GM19043 (cell line): Measurements from ENCODE around the gene EFCAB10.
"Not testable (repeated sequence)": the region's sequence is repeated elsewhere in the genome, so short reads cannot be mapped to it uniquely, and the experiment has no call there.

Source experiments
- ATAC-seq: cut with Tn5 transposase; IDR thresholded peaks from one replicate; pipeline ENCODE4 v1.9.1; 2021; ENCODE audit warnings: low read depth; ENCODE audit not compliant: unreplicated experiment

Gene EFCAB10

GRCh38 chr7:105599551-105599950, 18.3 kb upstream of the EFCAB10 start:
- ATAC-seq: no peak

GRCh38 chr7:105599080-105599479, 17.8 kb upstream of the EFCAB10 start:
- not testable (repeated sequence) for ATAC-seq

GRCh38 chr7:105596866-105597265, 15.6 kb upstream of the EFCAB10 start:
- ATAC-seq: no peak

DNA sequence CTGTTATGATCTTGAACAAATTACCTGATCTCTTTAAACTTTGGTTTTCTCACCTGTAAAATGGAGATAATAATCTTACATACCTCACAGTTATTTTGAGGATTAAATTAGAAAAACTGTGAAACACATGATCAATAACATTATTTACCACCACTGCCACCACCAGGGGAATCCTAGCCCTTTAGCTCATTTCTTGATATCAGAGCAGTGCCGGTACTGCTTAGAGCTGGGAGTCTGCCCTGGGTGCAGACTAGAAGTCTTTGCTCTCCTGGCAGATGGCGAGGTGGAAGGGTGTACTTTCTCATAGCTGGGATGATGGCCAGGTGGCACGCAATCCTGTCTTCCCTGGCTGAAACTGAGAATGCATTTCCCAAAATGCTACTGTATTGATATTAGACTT, 12.7 kb upstream of the EFCAB10 start:
- ATAC-seq: no peak

DNA sequence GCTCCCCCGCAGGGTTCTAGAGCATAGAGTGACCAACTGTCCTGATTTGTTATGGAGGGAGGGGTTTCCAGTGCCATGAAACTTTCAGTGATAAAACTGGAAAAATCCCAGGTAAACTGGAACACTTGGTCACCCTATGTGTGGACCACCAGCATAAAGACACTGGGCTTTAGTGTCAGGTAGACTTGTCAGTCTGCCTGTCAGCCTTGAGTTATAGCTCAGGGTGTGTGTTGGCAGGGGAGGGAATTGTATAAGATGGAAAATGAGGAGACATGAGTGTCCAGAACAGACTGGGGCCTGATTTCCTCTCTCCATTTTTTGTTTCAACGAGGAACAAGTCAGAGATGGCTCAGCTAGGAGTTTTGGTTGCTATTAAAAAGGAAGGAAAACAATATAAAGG, 10.2 kb upstream of the EFCAB10 start:
- ATAC-seq: no peak

- no peak for ATAC-seq
Observed at GRCh38 chr7:105590793-105591192, 9.5 kb upstream of the EFCAB10 start.

DNA sequence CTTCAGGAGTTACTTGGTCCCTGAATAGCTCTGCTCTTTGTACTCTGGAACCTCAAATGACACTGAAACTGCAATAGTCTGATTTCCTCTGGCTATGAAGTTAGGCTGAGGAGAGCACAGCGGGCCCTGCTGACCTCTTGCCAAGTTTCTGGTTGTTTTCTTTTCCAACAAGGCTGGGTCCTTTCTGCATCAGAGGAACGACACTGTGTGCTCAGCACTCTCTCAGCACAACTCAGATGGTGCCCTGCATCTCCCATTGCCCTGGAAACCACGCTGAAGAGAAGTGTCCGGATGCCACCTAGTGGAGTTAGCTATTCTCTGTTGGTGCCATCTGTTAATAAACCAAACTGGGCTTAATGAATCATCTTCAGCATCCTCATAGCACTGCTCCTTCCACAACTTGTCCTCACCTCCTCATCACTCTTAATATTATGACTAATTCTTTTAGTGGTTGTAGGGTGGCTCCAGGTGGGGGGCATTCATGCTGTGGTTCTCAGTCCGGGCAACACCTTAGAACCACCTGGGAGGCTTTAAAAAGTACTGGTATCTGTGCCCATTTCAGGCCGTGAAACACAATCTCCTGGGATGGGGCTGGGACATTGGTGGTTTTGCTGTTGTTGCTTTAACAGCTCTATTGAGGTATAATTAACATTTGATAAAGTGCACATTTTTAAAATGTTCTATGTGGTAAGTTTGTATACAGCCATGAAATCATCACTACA, 8.2 kb upstream of the EFCAB10 start:
- peak; percentile 90 for ATAC-seq

GRCh38 chr7:105587909-105588635, 6.8 kb upstream of the EFCAB10 start:
- no peak for ATAC-seq

- ATAC-seq: no peak
Observed at GRCh38 chr7:105585850-105586500, 4.7 kb upstream of the EFCAB10 start.

DNA sequence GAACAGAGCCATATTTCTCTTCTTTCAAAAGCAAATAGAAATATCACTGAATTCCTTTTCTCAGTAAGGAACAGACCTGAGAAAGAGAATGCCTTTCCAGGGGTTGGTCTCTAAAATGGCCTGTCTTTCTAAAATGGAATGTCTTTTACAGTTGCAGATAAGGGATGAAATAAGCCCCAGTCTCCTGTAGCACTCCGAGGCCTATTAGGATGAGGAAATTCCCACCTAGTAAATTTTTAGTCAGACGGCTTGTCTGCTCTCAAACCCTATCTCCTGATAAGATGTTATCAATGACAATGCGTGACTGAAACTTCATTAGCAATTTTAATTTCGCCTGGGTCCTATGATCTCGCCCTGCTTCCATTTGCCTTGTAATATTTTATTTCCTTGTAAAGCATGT, 2.9 kb upstream of the EFCAB10 start:
- ATAC-seq: no peak

GRCh38 chr7:105583061-105583460, 1.8 kb upstream of the EFCAB10 start:
- ATAC-seq: no peak

- ATAC-seq: no peak
Observed at GRCh38 chr7:105580022-105580740, 1.1 kb downstream of the EFCAB10 start.

- no peak for ATAC-seq
Observed at GRCh38 chr7:105578496-105578895, 2.8 kb downstream of the EFCAB10 start.

DNA sequence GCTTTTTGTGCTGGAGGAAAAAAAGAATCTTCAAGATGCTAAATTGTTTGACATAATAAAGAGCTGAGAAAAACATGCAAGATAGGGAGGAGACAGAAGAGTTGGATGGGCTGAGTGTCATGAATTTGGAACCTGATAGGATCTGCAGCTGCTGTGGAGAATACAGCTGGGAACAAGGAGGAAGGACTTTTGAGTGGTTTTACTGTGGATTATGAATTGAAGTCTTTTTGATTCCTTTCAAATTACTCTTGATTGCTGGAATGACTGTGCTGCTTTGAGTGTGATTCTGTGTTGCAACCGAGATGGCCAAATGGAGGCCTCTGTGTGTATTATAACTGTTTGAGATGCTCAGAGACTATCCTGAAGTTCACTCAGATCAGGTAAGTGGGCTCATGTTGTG, 4.0 kb downstream of the EFCAB10 start:
- ATAC-seq: no peak

DNA sequence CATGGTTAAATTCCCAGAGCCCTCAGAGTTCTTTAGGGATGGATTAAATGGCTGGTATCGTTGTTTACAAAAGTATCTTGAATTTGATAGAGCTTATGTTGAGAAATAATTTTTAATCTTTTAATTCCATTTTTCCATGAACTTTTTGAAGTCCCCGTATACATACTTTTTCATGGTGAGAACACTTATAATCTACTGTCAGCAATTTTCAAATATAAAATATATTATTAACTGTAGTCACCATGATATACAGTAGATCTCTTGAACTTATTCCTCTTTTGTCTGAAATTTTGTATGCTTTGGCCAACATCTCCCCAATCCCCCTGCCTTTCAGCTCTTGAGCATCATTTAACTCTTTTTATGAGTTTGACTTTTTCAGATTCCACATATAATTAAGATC, 9.4 kb downstream of the EFCAB10 start:
- ATAC-seq: no peak

DNA sequence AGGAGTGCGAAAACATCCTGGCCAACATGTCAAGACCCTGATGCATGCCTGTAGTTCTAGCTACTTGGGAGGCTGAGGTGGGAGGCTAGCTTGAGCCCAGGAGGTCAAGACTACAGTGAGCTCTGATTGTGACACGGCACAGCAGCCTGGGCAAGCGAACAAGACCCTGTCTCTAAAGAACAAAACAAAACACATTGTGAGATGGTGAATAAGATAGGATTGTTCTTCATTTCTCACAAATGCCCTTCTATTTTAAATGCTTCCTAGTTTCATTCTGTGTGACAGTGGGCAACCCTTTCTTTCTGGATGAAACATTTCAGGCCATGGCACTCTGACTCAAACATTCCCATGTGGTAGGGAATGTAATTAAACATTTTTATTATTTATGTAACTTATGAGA, 13.5 kb downstream of the EFCAB10 start:
- no peak for ATAC-seq

GRCh38 chr7:105567024-105567423, 14.3 kb downstream of the EFCAB10 start:
- ATAC-seq: no peak

DNA sequence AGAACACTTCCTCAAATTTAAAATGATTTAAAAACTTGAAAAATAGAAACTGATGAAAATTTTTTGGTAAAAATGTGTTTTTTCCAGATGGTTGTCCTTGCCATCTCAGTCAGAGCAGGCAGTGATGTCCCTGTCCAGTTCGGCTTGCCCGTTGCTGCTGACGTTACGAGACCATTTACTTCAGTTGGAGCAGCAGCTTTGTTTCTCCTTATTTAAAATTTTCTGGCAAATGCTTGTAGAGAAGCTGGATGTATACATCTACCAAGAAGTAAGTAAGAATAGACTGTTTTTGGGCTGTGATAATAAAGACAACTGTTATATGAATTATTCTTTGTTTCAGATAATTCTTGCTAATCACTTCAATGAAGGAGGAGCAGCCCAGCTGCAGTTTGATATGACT, 16.1 kb downstream of the EFCAB10 start:
- ATAC-seq: no peak

GRCh38 chr7:105559926-105560325, 21.4 kb downstream of the EFCAB10 start:
- no peak for ATAC-seq

GRCh38 chr7:105538339-105538738, 43.0 kb downstream of the EFCAB10 start:
- no peak for ATAC-seq
